Thyroid gland (tissue), 4 donors: Measurements from ENCODE around the gene SAG.

Experiments used
- POLR2A ChIP-seq, 2 donors: fragments of 450-650 bp; IDR thresholded peaks; one replicate each; pipeline ENCODE4 v1.6.1; 2017; ENCODE audit warnings: antibody characterized with exemption in 2 of 2, mild to moderate bottlenecking in 2 of 2, moderate library complexity in 1 of 2
- TF ChIP-seq, protein P1 (sequence below), 6 experiments: fragments of 200-600 bp in 3 of 6; fragments of 450-650 bp in 3 of 6; sonication (generic) in 3 of 6; IDR thresholded peaks; one replicate each; pipeline ENCODE4 v1.5.1; 2016 to 2019; ENCODE audit warnings: antibody characterized with exemption in 6 of 6, mild to moderate bottlenecking in 2 of 6, inconsistent platforms in 1 of 6, moderate library complexity in 1 of 6

- TF ChIP-seq, protein P1, sequence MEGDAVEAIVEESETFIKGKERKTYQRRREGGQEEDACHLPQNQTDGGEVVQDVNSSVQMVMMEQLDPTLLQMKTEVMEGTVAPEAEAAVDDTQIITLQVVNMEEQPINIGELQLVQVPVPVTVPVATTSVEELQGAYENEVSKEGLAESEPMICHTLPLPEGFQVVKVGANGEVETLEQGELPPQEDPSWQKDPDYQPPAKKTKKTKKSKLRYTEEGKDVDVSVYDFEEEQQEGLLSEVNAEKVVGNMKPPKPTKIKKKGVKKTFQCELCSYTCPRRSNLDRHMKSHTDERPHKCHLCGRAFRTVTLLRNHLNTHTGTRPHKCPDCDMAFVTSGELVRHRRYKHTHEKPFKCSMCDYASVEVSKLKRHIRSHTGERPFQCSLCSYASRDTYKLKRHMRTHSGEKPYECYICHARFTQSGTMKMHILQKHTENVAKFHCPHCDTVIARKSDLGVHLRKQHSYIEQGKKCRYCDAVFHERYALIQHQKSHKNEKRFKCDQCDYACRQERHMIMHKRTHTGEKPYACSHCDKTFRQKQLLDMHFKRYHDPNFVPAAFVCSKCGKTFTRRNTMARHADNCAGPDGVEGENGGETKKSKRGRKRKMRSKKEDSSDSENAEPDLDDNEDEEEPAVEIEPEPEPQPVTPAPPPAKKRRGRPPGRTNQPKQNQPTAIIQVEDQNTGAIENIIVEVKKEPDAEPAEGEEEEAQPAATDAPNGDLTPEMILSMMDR (IDR thresholded peaks at IDR 0.05): no peak
- no peak for TF ChIP-seq POLR2A (IDR thresholded peaks at IDR 0.05)
Observed at GRCh38 chr2:233319256-233319655, 11.6 kb downstream of the SAG start.
